ENCODE data around the gene WDTC1. TPM values are rescaled to one million over a fixed set of nuclear protein-coding genes. Genes with fewer than 3 reads are reported as not detected.

WDTC1 gene
- total and polyA plus RNA-seq, 7 donors, result 10.8 to 66.1 (median 55.6) TPM

GRCh38 chr1:27345272-27345671, 110.8 kb downstream of the WDTC1 start:
- H3K4me1 ChIP-seq, result peaks cover 4% of the 10 kb centered on the region
- intact Hi-C loops (cut with DNase I), result loop anchor here in 1 of 2 donors (10.0 kb wide), 1 partner anchor 1670 kb away; no protein-coding TSS in a partner anchor

GRCh38 chr1:27346357-27346756, 111.9 kb downstream of the WDTC1 start:
- peaks cover 7% of the 10 kb centered on the region for H3K4me1 ChIP-seq

More at GRCh38 chr1:27345272-27345671, 110.8 kb downstream of the WDTC1 start:
- DNase-seq (no peak), ATAC-seq (no peak)
- no peak overlapping the region for H3K4me3 ChIP-seq
- no peak overlapping the region for H3K27ac ChIP-seq
- 79 to 87% (median 81%) methylated on average over 12 of the region's 12 CpGs for WGBS, 3 donors
- no peaks in the 10 kb centered on the region for H3K36me3 ChIP-seq (ENCODE audit: insufficient read depth in 1 of 2, low read depth in 1 of 2)
- H3K27me3 ChIP-seq (ENCODE audit: insufficient read depth in 3 of 3, low read length in 2 of 3), result peaks cover 0 to 20% (median 17%) of the 10 kb centered on the region in 3 donors
- no peaks in the 10 kb centered on the region for H3K9me3 ChIP-seq
- no peak for TF ChIP-seq CTCF (IDR thresholded peaks at IDR 0.05)

GRCh38 chr1:27346991-27347624, 112.7 kb downstream of the WDTC1 start:
- peaks cover 0 to 27% (median 24%) of the 10 kb centered on the region in 3 donors for H3K27me3 ChIP-seq (ENCODE audit: insufficient read depth in 3 of 3, low read length in 2 of 3)
- ATAC-seq (no peak), DNase-seq (no peak)
- no peaks in the 10 kb centered on the region for H3K9me3 ChIP-seq
- H3K27ac ChIP-seq, result no peak overlapping the region
- H3K4me1 ChIP-seq, result peaks cover 7% of the 10 kb centered on the region
- H3K4me3 ChIP-seq, result no peak overlapping the region
- 75 to 76% (median 75%) methylated on average over 13 to 14 of the region's 14 CpGs for WGBS, 3 donors
- no peaks in the 10 kb centered on the region for H3K36me3 ChIP-seq (ENCODE audit: insufficient read depth in 1 of 2, low read depth in 1 of 2)
- TF ChIP-seq CTCF (IDR thresholded peaks at IDR 0.05), result no peak
- intact Hi-C loops (cut with DNase I), result loop anchor here in 1 of 2 donors (10.0 kb wide), 1 partner anchor 1672 kb away; no protein-coding TSS in a partner anchor

More at GRCh38 chr1:27346357-27346756, 111.9 kb downstream of the WDTC1 start:
- H3K4me3 ChIP-seq, result no peak overlapping the region
- no peak for TF ChIP-seq CTCF (IDR thresholded peaks at IDR 0.05)
- DNase-seq, result no peak
- no peak overlapping the region for H3K27ac ChIP-seq
- no peaks in the 10 kb centered on the region for H3K36me3 ChIP-seq (ENCODE audit: insufficient read depth in 1 of 2, low read depth in 1 of 2)
- H3K27me3 ChIP-seq (ENCODE audit: insufficient read depth in 3 of 3, low read length in 2 of 3), result peaks cover 0 to 27% (median 24%) of the 10 kb centered on the region in 3 donors
- no peaks in the 10 kb centered on the region for H3K9me3 ChIP-seq
- intact Hi-C loops (cut with DNase I), result loop anchor here in 1 of 2 donors (10.0 kb wide), 1 partner anchor 1672 kb away; no protein-coding TSS in a partner anchor
- WGBS, 3 donors, result 86 to 90% (median 87%) methylated on average over 8 of the region's 8 CpGs
- ATAC-seq, result no peak

GRCh38 chr1:27348861-27349783, 114.7 kb downstream of the WDTC1 start:
- intact Hi-C loops (cut with DNase I), result loop anchor here in 1 of 2 donors (10.0 kb wide), 1 partner anchor 1674 kb away; no protein-coding TSS in a partner anchor
- no peak for TF ChIP-seq CTCF (IDR thresholded peaks at IDR 0.05)
- DNase-seq (no peak), ATAC-seq (peak; percentile 26 to 38 (median 34))
- H3K9me3 ChIP-seq, result no peaks in the 10 kb centered on the region
- peaks cover 0 to 27% (median 24%) of the 10 kb centered on the region in 3 donors for H3K27me3 ChIP-seq (ENCODE audit: insufficient read depth in 3 of 3, low read length in 2 of 3)
- H3K4me3 ChIP-seq, result peak overlapping the region; percentile 56
- H3K27ac ChIP-seq, result no peak overlapping the region
- H3K4me1 ChIP-seq, result peaks cover 7% of the 10 kb centered on the region
- WGBS, 3 donors, result 19 to 32% (median 26%) methylated on average over 35 to 51 of the region's 51 CpGs
- H3K36me3 ChIP-seq (ENCODE audit: insufficient read depth in 1 of 2, low read depth in 1 of 2), result no peaks in the 10 kb centered on the region

All from psoas muscle (tissue), 8 donors.